ENCODE results near the gene SLC2A11. TPM values are rescaled to one million over a fixed set of nuclear protein-coding genes. Genes with fewer than 3 reads are reported as not detected.

SLC2A11 gene
- total RNA-seq, 1 experiment from 2014 or later: 17.2 TPM

- CTCF ChIA-PET: interaction anchor here (0.6 to 1.9 kb wide), 17 partner anchors 9 to 525 kb away, joined by 3 to 44 read pairs (median 4); partner anchors contain the start of genes CHCHD10, MIF, MMP11 and SLC2A11
- peak; percentile 69 for TF ChIP-seq TCF7L2 (IDR thresholded peaks at IDR 0.05; ENCODE audit: borderline replicate concordance, extremely low read depth, insufficient read depth, insufficient read length)
- TF ChIP-seq RAD21 (IDR thresholded peaks at IDR 0.05; ENCODE audit: low read depth): peak; percentile 98
- TF ChIP-seq EGR1 (IDR thresholded peaks at IDR 0.05; ENCODE audit: low read depth): peak; percentile 78
- no peak for TF ChIP-seq MAX (IDR thresholded peaks at IDR 0.05)
- no peak for TF ChIP-seq SP1 (IDR thresholded peaks at IDR 0.05; ENCODE audit: low read depth)
- no peak for TF ChIP-seq YY1 (IDR thresholded peaks at IDR 0.05; ENCODE audit: extremely low read depth, insufficient replicate concordance, low read depth, low read length)
- TF ChIP-seq ZFX (IDR thresholded peaks at IDR 0.05): peak; percentile 51; the same call in 1 of the 2 replicates
- TF ChIP-seq JUND (IDR thresholded peaks at IDR 0.05): no peak
- no peak for TF ChIP-seq CEBPB (IDR thresholded peaks at IDR 0.05; ENCODE audit: low read depth)
- no peak for TF ChIP-seq EZH2phosphoT487 (IDR thresholded peaks at IDR 0.05; ENCODE audit: borderline replicate concordance)
- no peak for TF ChIP-seq SIN3A (IDR thresholded peaks at IDR 0.05; ENCODE audit: low read depth)
- TF ChIP-seq POLR2A (IDR thresholded peaks at IDR 0.05; ENCODE audit: borderline replicate concordance, extremely low read depth, insufficient read depth, insufficient read length): no peak
- TF ChIP-seq EZH2 (IDR thresholded peaks at IDR 0.05): no peak
- no peak for TF ChIP-seq ZBTB33 (IDR thresholded peaks at IDR 0.05; ENCODE audit: extremely low read depth, insufficient replicate concordance, low read length)
- TF ChIP-seq SRF (IDR thresholded peaks at IDR 0.05; ENCODE audit: low read depth): no peak
- TF ChIP-seq CTCF (IDR thresholded peaks at IDR 0.05 in 2 of 3, conservative IDR thresholded peaks at IDR 0.05 in 1 of 3; ENCODE audit: borderline replicate concordance in 1 of 3, insufficient read depth in 1 of 3, low read depth in 2 of 3, low read length in 2 of 3): peak; percentile 90 to 98 (median 94)
- no peak for TF ChIP-seq FOSL1 (IDR thresholded peaks at IDR 0.05; ENCODE audit: low read depth)
- no peaks in the 10 kb centered on the region for H3K79me2 ChIP-seq (ENCODE audit: insufficient read depth, low read length)
- intact Hi-C loops (cut with micrococcal nuclease): loop anchor here (5.0 to 10.0 kb wide), 3 partner anchors 82 to 535 kb away; partner anchors contain the start of gene CHCHD10
- peak overlapping the region in 1 of 2 experiments; percentile 8; a peak in 1 of 4 replicates for H3K4me3 ChIP-seq (replicated peaks in 1 of 2; ENCODE audit: low read depth in 1 of 2, low read length in 2 of 2)
- RAD21 ChIA-PET (ENCODE audit: low non-redundant PET in 1 of 2, low total read pairs in 2 of 2, uncharacterized antibody in 2 of 2, unreplicated experiment in 2 of 2): interaction anchor here (0.6 to 0.9 kb wide), 2 partner anchors 78 kb away, joined by 4 read pairs; no protein-coding TSS in a partner anchor
- no peaks in the 10 kb centered on the region for H3K9me3 ChIP-seq (ENCODE audit: control insufficient read depth in 1 of 2, insufficient read depth in 1 of 2, low read depth in 1 of 2, low read length in 2 of 2)
- POLR2A ChIA-PET: interaction anchor here (0.7 to 0.9 kb wide), 2 partner anchors 8 to 9 kb away, joined by 3 read pairs; partner anchors contain the start of gene SLC2A11
- H3K9ac ChIP-seq (ENCODE audit: low read length): peak overlapping the region; percentile 20; the same call in 1 of the 2 replicates
- DNase-seq (ENCODE audit: low read depth, low spot score): peak; percentile 41
- no TSS peak for BruUV-seq (replicated peaks)
- H3K36me3 ChIP-seq (ENCODE audit: control insufficient read depth in 1 of 2, insufficient read depth in 2 of 2, low read length in 2 of 2): no peaks in the 10 kb centered on the region
- no peak overlapping the region; the same call in 1 of the 2 replicates for H3K27ac ChIP-seq (ENCODE audit: low read depth, low read length)
- H4K20me1 ChIP-seq (ENCODE audit: insufficient read depth): no peaks in the 10 kb centered on the region
- H3K27me3 ChIP-seq (ENCODE audit: insufficient read depth, low read length): no peaks in the 10 kb centered on the region
- ATAC-seq: peak; percentile 91
- H3K4me1 ChIP-seq (ENCODE audit: control insufficient read depth in 1 of 2, insufficient read depth in 2 of 2, low read length in 2 of 2): peaks cover 2 to 12% of the 10 kb centered on the region in 2 experiments; a peak in 2 of 4 replicates
- H3K4me2 ChIP-seq (ENCODE audit: low read length): peak overlapping the region; percentile 58
- H2AFZ ChIP-seq (ENCODE audit: low read depth, low read length, poor library complexity, severe bottlenecking): peak overlapping the region; percentile 78
- H3K9me2 ChIP-seq (ENCODE audit: insufficient read depth): no peaks in the 10 kb centered on the region
Observed at GRCh38 chr22:23849009-23850006, 8.4 kb upstream of the SLC2A11 start.
